Tibial nerve (tissue), 4 donors: Measurements from ENCODE around the gene MXD4.

ENCODE experiments used
- CTCF ChIP-seq, 5 experiments: fragments of 200-600 bp in 3 of 5; fragments of 450-650 bp in 2 of 5; sonication (generic) in 3 of 5; IDR thresholded peaks; one replicate each; pipeline ENCODE4 v1.5.1; 2016 to 2019; ENCODE audit warnings: antibody characterized with exemption in 5 of 5, mild to moderate bottlenecking in 3 of 5, moderate library complexity in 2 of 5
- EP300 ChIP-seq, 2 donors: sonication (generic); formaldehyde crosslinking; IDR thresholded peaks; one replicate each; pipeline ENCODE4 v1.6.1; 2017; ENCODE audit warnings: antibody characterized with exemption in 2 of 2, mild to moderate bottlenecking in 1 of 2
- POLR2A ChIP-seq, 2 donors: fragments of 450-650 bp; IDR thresholded peaks; one replicate each; pipeline ENCODE4 v1.6.1; 2017; ENCODE audit warnings: antibody characterized with exemption in 2 of 2, mild to moderate bottlenecking in 2 of 2, moderate library complexity in 2 of 2

GRCh38 chr4:2256781-2257191, 5.1 kb downstream of the MXD4 start:
- TF ChIP-seq CTCF (IDR thresholded peaks at IDR 0.05), result no peak
- no peak for TF ChIP-seq POLR2A (IDR thresholded peaks at IDR 0.05)
- peak in 1 of 2 donors; percentile 69 for TF ChIP-seq EP300 (IDR thresholded peaks at IDR 0.05)
